GM12878 (cell line): ENCODE results near the gene CDH5. TPM values are rescaled to one million over a fixed set of nuclear protein-coding genes. Genes with fewer than 3 reads are reported as not detected.

Experiments used
- ATAC-seq: fragments of 200-7000 bp; cut with Tn5 transposase; 3 replicates; pipeline ENCODE4 v1.9.1; 2020; ENCODE audit warnings: mild to moderate bottlenecking, moderate library complexity
- BruUV-seq: library from RNA; stranded (reverse); fragments of 400-500 nt; replicated peaks from 2 replicates; lab custom pipeline; 2021; lab: Mats Ljungman, UMichigan
- CTCF ChIA-PET: fragments of 300-600 bp; sonication (Branson Sonifier 250); formaldehyde crosslinking; extraction: SDS; loops from one replicate; lab custom pipeline; 2021; ENCODE audit warnings: inconsistent platforms; lab: Yijun Ruan, JAX
- POLR2A ChIA-PET: fragments of 350-600 bp; formaldehyde crosslinking; extraction: SDS; loops from one replicate; lab custom pipeline; 2021; ENCODE audit warnings: inconsistent platforms; lab: Charles Lee
- RAD21 ChIA-PET: fragments of 300-600 bp; sonication (Branson Sonifier 250); formaldehyde crosslinking; loops from one replicate; lab custom pipeline; 2023; ENCODE audit warnings: antibody characterized with exemption; ENCODE audit not compliant: unreplicated experiment; lab: Charles Lee
- SMC1A ChIA-PET: fragments of 300-600 bp; sonication (Branson Sonifier 250); formaldehyde crosslinking; loops from one replicate; lab custom pipeline; 2023; ENCODE audit not compliant: unreplicated experiment, uncharacterized antibody; lab: Charles Lee
- DNase-seq: peaks from one replicate; pipeline ENCODE4 v3.0.0-alpha.2; 2011; ENCODE audit warnings: low read depth, low spot score
- FAIRE-seq: peaks from 3 replicates; lab custom pipeline; 2011; peaks lifted over from hg19 to GRCh38; lab: Jason Lieb, UNC
- H2AFZ ChIP-seq: 2 replicates; pipeline ENCODE4 v1.6.0; 2011; ENCODE audit warnings: low read depth, low read length, control low read depth; ENCODE audit not compliant: control insufficient read depth
- H3K27ac ChIP-seq: 2 replicates; pipeline ENCODE4 v1.5.1; 2011; ENCODE audit warnings: control low read depth; ENCODE audit not compliant: control insufficient read depth, insufficient read depth
- H3K27me3 ChIP-seq, 2 experiments: replicated peaks in 1 of 2; 2 replicates each; pipeline versions ENCODE4 v1.6.0 to v1.6.1; 2011; ENCODE audit warnings: low read length in 1 of 2; ENCODE audit not compliant: control insufficient read depth in 2 of 2, insufficient read depth in 2 of 2
- H3K36me3 ChIP-seq, 2 experiments: 2 replicates each; pipeline ENCODE4 v1.5.1; 2011; ENCODE audit warnings: low read length in 1 of 2; ENCODE audit not compliant: control insufficient read depth in 2 of 2, insufficient read depth in 2 of 2
- H3K4me1 ChIP-seq: 2 replicates; pipeline ENCODE4 v1.6.1; 2011; ENCODE audit warnings: mild to moderate bottlenecking, low read length, moderate library complexity, mixed read lengths; ENCODE audit not compliant: control insufficient read depth, insufficient read depth
- H3K4me2 ChIP-seq: 2 replicates; pipeline ENCODE4 v1.6.0; 2011; ENCODE audit warnings: control low read depth; ENCODE audit not compliant: control insufficient read depth, insufficient read depth
- H3K4me3 ChIP-seq: fragments of 200-600 bp; sonication (generic); 2 replicates; pipeline ENCODE4 v1.5.1; 2016
- H3K79me2 ChIP-seq: 2 replicates; pipeline ENCODE4 v1.6.0; 2011; ENCODE audit warnings: low read length; ENCODE audit not compliant: control insufficient read depth, insufficient read depth
- H3K9ac ChIP-seq: 2 replicates; pipeline ENCODE4 v1.8.0; 2011; ENCODE audit warnings: low read length, control low read depth, mixed read lengths; ENCODE audit not compliant: control insufficient read depth, insufficient read depth
- H3K9me3 ChIP-seq: replicated peaks from 3 replicates; pipeline ENCODE4 v1.5.1; 2011; ENCODE audit warnings: mild to moderate bottlenecking, low read length; ENCODE audit not compliant: control insufficient read depth, insufficient read depth
- H4K20me1 ChIP-seq: 2 replicates; pipeline ENCODE4 v1.6.0; 2011; ENCODE audit not compliant: control insufficient read depth, insufficient read depth
- HCFC1 ChIP-seq: fragments of 150-350 bp; IDR thresholded peaks from 2 replicates; pipeline ENCODE4 v1.6.1; 2014; ENCODE audit warnings: low read length
- HDAC6 ChIP-seq: fragments of 200-600 bp; sonication (generic); IDR thresholded peaks from one replicate; pipeline ENCODE4 v1.8.0; 2017; ENCODE audit warnings: antibody characterized with exemption; ENCODE audit not compliant: unreplicated experiment
- KAT2A ChIP-seq: conservative IDR thresholded peaks from 2 replicates; pipeline ENCODE4 v1.6.1; 2011; ENCODE audit warnings: low read depth, low read length; ENCODE audit not compliant: control insufficient read depth
- NFYB ChIP-seq: IDR thresholded peaks from 2 replicates; pipeline ENCODE4 v1.6.1; 2011; ENCODE audit warnings: low read depth, mild to moderate bottlenecking, low read length, improper control_type of control experiment, moderate library complexity; ENCODE audit not compliant: insufficient read depth
- PML ChIP-seq: IDR thresholded peaks from 2 replicates; pipeline ENCODE4 v1.6.1; 2012; ENCODE audit warnings: low read length, inconsistent platforms
- WGBS: methylation state at CpG from one replicate; pipeline ENCODE4 v1.1.6; 2016; ENCODE audit warnings: low lambda C conversion rate; ENCODE audit not compliant: insufficient replicate concordance, insufficient coverage; ENCODE audit errors: missing lambda C conversion rate; 5-methylcytosine and 5-hydroxymethylcytosine counted together
- in situ Hi-C: fragments of 300-500 bp; cut with MboI; formaldehyde crosslinking; loops from 9 replicates; pipeline ENCODE4 v1.14.3; 2018; ENCODE audit warnings: mixed read lengths
- intact Hi-C: fragments of 100-400 bp; cut with micrococcal nuclease; formaldehyde crosslinking; loops from one replicate; pipeline ENCODE4 v1.14.2; 2022; ENCODE audit not compliant: unreplicated experiment
- polyA plus RNA-seq, 11 experiments: library from polyadenylated mRNA; depleted of rRNA in 4 of 11; unstranded in 6 of 11; stranded (reverse) in 5 of 11; fragments of >200 nt; fragmentation: Nextera tagmentation in 4 of 11; fragmentation: Illumina TruSeq in 1 of 11; extraction: Ambion mirVana in 4 of 11; extraction: Trizol in 1 of 11; gene quantifications; 1 replicate in 1 of 11; 2 replicates in 10 of 11; pipeline versions ENCODE4 v1.2.1 to v1.2.3, GENCODE V29; 2011 to 2016; ENCODE audit warnings: inconsistent platforms in 2 of 11, missing spikeins in 2 of 11, low read depth in 1 of 11
- total RNA-seq, 4 experiments: library from RNA; depleted of rRNA in 3 of 4; stranded (reverse); fragments of >200 nt in 3 of 4; fragmentation: Illumina TruSeq in 1 of 4; extraction: Trizol in 1 of 4; gene quantifications; 2 replicates each; pipeline versions ENCODE4 v1.2.1 to v1.2.3, GENCODE V29; 2013 to 2021
- TF ChIP-seq, protein P1 (sequence below): IDR thresholded peaks from 2 replicates; pipeline ENCODE4 v1.6.1; 2012; ENCODE audit warnings: mild to moderate bottlenecking, low read depth, low read length

The CDH5 gene
- total and polyA plus RNA-seq, 10 of the 15 experiments (the other 5 are each of a cell fraction or from before 2014, with no cell fraction given): not detected

DNA sequence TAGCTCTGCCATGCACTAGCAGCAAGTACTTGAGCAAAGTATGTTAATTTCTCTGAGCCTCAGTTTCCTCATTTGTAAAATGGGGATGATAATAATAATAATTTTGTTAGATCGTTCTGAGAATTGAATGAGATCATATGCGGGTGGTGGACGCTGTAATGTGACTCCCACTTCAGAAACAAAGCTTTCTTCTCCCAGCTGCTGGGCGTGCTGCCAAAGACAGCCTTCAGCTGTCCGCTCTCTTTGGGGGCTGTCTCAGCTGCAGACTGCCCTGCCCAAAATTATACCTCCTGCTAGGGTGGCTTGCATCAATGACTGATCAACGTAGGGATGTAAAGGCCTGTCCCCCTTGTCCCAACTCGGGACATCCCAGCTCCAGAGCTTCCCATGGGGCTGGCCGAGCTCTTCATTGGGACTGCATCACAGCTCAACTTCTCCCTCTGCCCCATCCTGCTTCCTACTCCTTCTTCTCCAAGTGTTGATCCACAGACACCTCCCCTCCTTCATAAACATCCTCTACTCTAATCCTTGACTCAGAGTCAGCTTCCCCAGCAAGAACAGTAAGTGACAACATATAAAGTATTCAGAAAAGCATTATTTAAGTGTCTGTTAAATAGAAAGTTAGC, 30.7 kb upstream of the CDH5 start:
- TF ChIP-seq, protein P1, sequence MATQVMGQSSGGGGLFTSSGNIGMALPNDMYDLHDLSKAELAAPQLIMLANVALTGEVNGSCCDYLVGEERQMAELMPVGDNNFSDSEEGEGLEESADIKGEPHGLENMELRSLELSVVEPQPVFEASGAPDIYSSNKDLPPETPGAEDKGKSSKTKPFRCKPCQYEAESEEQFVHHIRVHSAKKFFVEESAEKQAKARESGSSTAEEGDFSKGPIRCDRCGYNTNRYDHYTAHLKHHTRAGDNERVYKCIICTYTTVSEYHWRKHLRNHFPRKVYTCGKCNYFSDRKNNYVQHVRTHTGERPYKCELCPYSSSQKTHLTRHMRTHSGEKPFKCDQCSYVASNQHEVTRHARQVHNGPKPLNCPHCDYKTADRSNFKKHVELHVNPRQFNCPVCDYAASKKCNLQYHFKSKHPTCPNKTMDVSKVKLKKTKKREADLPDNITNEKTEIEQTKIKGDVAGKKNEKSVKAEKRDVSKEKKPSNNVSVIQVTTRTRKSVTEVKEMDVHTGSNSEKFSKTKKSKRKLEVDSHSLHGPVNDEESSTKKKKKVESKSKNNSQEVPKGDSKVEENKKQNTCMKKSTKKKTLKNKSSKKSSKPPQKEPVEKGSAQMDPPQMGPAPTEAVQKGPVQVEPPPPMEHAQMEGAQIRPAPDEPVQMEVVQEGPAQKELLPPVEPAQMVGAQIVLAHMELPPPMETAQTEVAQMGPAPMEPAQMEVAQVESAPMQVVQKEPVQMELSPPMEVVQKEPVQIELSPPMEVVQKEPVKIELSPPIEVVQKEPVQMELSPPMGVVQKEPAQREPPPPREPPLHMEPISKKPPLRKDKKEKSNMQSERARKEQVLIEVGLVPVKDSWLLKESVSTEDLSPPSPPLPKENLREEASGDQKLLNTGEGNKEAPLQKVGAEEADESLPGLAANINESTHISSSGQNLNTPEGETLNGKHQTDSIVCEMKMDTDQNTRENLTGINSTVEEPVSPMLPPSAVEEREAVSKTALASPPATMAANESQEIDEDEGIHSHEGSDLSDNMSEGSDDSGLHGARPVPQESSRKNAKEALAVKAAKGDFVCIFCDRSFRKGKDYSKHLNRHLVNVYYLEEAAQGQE: no peak
- TF ChIP-seq HDAC6 (no peak), HCFC1 (no peak), PML (no peak), NFYB (no peak), KAT2A (no peak)
- WGBS: 6% methylated on average over 8 of the region's 8 CpGs
- no peak overlapping the region for H3K9ac ChIP-seq
- no peaks in the 10 kb centered on the region for H3K79me2 ChIP-seq
- no peaks in the 10 kb centered on the region for H3K36me3 ChIP-seq
- peaks cover 0 to 2% of the 10 kb centered on the region in 2 experiments; a peak in 1 of 4 replicates for H3K27me3 ChIP-seq
- intact Hi-C loops: no loop called here
- no peaks in the 10 kb centered on the region for H3K9me3 ChIP-seq
- no peak overlapping the region for H3K4me2 ChIP-seq
- ChIA-PET SMC1A (interaction anchor here (0.6 kb wide), 1 partner anchor 119 kb away, joined by 3 read pairs; no protein-coding TSS in a partner anchor), POLR2A (no interaction called here), CTCF (interaction anchor here (1.3 to 1.8 kb wide), 3 partner anchors 9 to 21 kb away, joined by 3 to 8 read pairs (median 7); no protein-coding TSS in a partner anchor), RAD21 (no interaction called here)
- H3K27ac ChIP-seq: no peak overlapping the region
- FAIRE-seq (no peak), DNase-seq (no peak), ATAC-seq (no peak)
- H3K4me1 ChIP-seq: no peaks in the 10 kb centered on the region
- H3K4me3 ChIP-seq: no peak overlapping the region
- no TSS peak for BruUV-seq
- H4K20me1 ChIP-seq: no peaks in the 10 kb centered on the region
- no peak overlapping the region for H2AFZ ChIP-seq
- in situ Hi-C loops: no loop called here
